Germinal center (tissue), 1 donor: ENCODE data around the gene TMPRSS9.
"Not testable (repeated sequence)": the region's sequence is repeated elsewhere in the genome, so short reads cannot be mapped to it uniquely, and the experiment has no call there.

Experiments used
- DNase-seq: peaks from one replicate; pipeline ENCODE4 v3.0.0; 2012; ENCODE audit warnings: mixed read lengths, low spot score

TMPRSS9 gene

DNA sequence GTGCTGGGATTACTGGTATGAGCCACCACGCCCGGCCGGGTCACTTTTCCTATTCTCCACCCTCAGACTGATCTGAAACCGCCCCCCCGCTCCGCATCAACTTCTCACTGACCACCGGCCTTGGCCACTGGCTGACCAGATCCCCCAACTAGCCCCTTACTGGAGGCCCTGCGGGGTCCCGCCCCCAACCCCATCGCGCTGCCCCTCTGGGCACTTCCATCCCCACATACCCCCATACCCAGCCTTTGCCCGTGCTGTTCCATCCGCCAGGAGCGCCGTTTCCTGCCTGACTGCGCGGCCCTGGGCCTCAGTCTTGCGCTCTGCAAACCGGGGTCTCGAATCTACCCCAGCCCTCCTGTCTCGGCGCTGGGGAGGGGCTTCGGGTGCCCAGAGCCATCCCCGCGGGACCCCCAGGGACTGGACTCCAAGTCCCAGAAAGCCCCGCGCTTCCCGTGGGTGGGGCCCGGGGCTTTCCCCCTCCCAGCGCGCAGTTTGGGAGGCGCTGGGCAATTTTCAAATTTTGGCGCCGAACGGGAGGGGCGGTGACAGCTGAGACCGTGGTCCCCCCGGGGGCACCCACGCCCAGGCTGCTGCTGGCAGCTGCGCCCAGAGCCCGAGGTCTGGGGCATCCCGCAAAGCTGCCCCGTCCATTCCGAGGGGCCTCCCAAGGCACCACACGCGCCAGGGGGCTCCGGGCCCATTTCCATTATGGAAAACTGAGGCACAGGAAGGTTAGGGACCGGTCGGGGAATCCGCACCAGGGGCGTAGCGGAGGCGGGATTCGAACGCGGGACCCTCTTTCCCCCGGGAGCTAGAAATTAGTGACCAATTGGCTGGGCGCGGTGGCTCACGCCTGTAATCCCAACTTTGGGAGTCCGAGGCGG is 101.9 kb downstream of the TMPRSS9 start:
- DNase-seq, result peak; percentile 69

- DNase-seq, result no peak
Observed at GRCh38 chr19:2462635-2463421, 102.8 kb downstream of the TMPRSS9 start.

DNA sequence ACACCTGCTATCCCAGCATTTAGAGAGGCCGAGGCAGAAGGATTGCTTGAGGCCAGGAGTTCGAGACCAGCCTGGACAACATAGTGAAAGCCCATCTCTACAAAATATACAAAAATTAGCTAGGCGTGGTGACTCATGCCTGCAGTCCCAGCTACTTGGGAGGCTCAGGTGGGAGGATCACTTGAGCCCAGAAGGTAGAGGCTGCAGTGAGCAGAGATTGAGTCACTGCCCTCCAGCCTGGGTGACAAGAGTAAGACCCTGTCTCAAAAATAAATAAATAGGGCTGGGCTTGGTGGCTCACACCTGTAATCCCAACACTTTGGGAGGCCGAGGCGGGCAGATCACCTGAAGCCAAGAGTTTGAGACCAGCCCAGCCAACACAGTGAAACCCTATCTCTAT is 103.6 kb downstream of the TMPRSS9 start:
- not testable (repeated sequence) for DNase-seq

- DNase-seq, result no peak
Observed at GRCh38 chr19:2464389-2464788, 104.3 kb downstream of the TMPRSS9 start.

GRCh38 chr19:2468596-2468995 is 108.5 kb downstream of the TMPRSS9 start:
- DNase-seq, result no peak

- DNase-seq, result no peak
Observed at GRCh38 chr19:2469102-2469914, 109.2 kb downstream of the TMPRSS9 start.

DNA sequence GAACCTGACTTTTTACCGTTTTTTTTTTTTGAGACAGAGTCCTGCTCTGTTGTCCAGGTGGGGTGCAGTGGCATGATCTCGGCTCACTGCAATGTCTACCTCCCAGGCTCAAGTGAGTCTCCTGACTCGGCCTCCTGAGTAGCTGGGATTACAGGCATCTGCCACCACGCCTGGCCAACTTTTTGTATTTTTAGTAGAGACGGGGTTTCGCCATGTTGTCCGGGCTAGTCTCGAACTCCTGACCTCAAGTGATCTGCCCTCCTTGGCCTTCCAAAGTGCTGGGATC is 109.8 kb downstream of the TMPRSS9 start:
- not testable (repeated sequence) for DNase-seq

GRCh38 chr19:2474232-2475017 is 114.4 kb downstream of the TMPRSS9 start:
- DNase-seq, result peak; percentile 88

DNA sequence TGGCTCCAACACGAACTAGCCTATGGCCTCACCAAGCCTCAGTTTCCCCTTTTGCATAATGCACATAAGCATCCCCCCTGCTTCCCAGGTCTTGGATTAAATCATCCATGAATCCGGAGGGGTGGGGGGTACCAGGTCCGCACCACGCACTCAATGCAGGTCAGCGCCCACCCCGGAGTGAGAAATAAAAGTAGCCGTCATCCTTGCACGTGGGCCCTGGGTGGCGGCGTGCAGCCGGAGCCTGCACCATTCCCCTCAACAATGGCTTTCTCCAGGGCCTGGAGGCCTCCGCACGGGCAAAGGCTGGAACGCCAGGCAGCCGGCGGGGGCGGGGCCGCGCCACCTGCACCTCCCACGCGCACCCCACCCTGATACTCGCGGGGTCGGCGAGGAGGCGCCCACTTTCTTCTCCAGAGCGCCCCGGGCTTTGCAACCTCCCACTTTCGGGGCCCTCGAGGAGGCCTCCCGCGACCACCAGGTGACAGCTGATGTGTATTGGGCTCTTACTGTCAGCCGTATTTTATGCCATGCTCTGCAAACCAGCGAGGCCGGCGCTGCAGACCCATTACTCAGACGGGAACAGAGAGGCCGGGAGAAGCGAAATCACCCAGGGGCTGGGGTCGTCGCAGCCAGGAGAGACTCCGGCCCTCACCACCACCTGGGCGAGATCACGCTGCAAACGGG is 115.1 kb downstream of the TMPRSS9 start:
- DNase-seq, result peak; percentile 69
